ENCODE measurements around the gene AMN.

GRCh38 chr14:102910442-102910841 lies 12.0 kb upstream of the AMN start:
- TF ChIP-seq, protein P1, sequence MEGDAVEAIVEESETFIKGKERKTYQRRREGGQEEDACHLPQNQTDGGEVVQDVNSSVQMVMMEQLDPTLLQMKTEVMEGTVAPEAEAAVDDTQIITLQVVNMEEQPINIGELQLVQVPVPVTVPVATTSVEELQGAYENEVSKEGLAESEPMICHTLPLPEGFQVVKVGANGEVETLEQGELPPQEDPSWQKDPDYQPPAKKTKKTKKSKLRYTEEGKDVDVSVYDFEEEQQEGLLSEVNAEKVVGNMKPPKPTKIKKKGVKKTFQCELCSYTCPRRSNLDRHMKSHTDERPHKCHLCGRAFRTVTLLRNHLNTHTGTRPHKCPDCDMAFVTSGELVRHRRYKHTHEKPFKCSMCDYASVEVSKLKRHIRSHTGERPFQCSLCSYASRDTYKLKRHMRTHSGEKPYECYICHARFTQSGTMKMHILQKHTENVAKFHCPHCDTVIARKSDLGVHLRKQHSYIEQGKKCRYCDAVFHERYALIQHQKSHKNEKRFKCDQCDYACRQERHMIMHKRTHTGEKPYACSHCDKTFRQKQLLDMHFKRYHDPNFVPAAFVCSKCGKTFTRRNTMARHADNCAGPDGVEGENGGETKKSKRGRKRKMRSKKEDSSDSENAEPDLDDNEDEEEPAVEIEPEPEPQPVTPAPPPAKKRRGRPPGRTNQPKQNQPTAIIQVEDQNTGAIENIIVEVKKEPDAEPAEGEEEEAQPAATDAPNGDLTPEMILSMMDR (IDR thresholded peaks at IDR 0.05) = no peak
- TF ChIP-seq POLR2A (IDR thresholded peaks at IDR 0.05) = no peak
